Heart left ventricle (tissue), 16 donors: Measurements from ENCODE around the gene ZFPM1. TPM values are rescaled to one million over a fixed set of nuclear protein-coding genes. Genes with fewer than 3 reads are reported as not detected.
A peak's percentile ranks its signal among the peaks of the same experiment; 100 is the strongest.

Experiments
- ATAC-seq, 4 donors: fragments of 200-7000 bp; cut with Tn5 transposase; one replicate each; pipeline ENCODE4 v1.9.1; 2020 to 2022; ENCODE audit warnings: moderate library complexity in 4 of 4, mild to moderate bottlenecking in 3 of 4, moderate number of reproducible peaks in 1 of 4
- DNase-seq, 5 donors: peaks; one replicate each; pipeline ENCODE4 v3.0.0-alpha.2; 2020
- H3K27ac ChIP-seq, 12 donors: fragments of 200-600 bp; sonication (generic) in 4 of 12; one replicate each; pipeline versions ENCODE4 v1.5.0 to v1.8.0; 2016 to 2022; ENCODE audit warnings: mild to moderate bottlenecking in 2 of 12
- H3K27me3 ChIP-seq, 9 donors: fragments of 200-600 bp; sonication (generic) in 2 of 9; one replicate each; pipeline versions ENCODE4 v1.5.1 to v1.8.0; 2016 to 2022; ENCODE audit warnings: mild to moderate bottlenecking in 3 of 9
- H3K36me3 ChIP-seq, 9 donors: fragments of 200-600 bp; sonication (generic) in 2 of 9; one replicate each; pipeline versions ENCODE4 v1.5.0 to v1.8.0; 2018 to 2022; ENCODE audit warnings: mild to moderate bottlenecking in 2 of 9
- H3K4me1 ChIP-seq, 12 donors: fragments of 200-600 bp; sonication (generic) in 4 of 12; one replicate each; pipeline versions ENCODE4 v1.5.0 to v1.8.0; 2016 to 2022; ENCODE audit warnings: mild to moderate bottlenecking in 3 of 12
- H3K4me3 ChIP-seq, 12 donors: fragments of 200-600 bp; sonication (generic) in 4 of 12; one replicate each; pipeline versions ENCODE4 v1.5.0 to v1.8.0; 2017 to 2022; ENCODE audit warnings: mild to moderate bottlenecking in 9 of 12, moderate library complexity in 4 of 12
- H3K9me3 ChIP-seq, 12 donors: fragments of 200-600 bp; sonication (generic) in 4 of 12; one replicate each; pipeline versions ENCODE4 v1.5.0 to v1.8.0; 2016 to 2022; ENCODE audit warnings: mild to moderate bottlenecking in 1 of 12
- CTCF ChIP-seq, 12 donors: fragments of 200-600 bp; sonication (generic) in 4 of 12; IDR thresholded peaks; one replicate each; pipeline versions ENCODE4 v1.5.0 to v1.8.0; 2018 to 2022; ENCODE audit warnings: antibody characterized with exemption in 12 of 12, mild to moderate bottlenecking in 5 of 12
- POLR2A ChIP-seq, 2 donors: fragments of 450-650 bp; IDR thresholded peaks; one replicate each; pipeline ENCODE4 v1.6.1; 2017; ENCODE audit warnings: antibody characterized with exemption in 2 of 2, mild to moderate bottlenecking in 2 of 2, moderate library complexity in 2 of 2
- WGBS, 4 donors: extraction: QIAGEN DNeasy Blood & Tissue Kit in 2 of 4; methylation state at CpG; one replicate each; pipeline versions ENCODE4 v1.1.5 to v1.1.7; 2013 to 2018; 5-methylcytosine and 5-hydroxymethylcytosine counted together
- intact Hi-C, 10 donors: fragments of 100-400 bp; cut with DNase I; formaldehyde crosslinking; loops; one replicate each; pipeline versions ENCODE4 v1.11.1 to v1.14.2; 2022
- polyA plus RNA-seq, 2 donors: library from polyadenylated mRNA; stranded (reverse); fragments of 200-250 nt; gene quantifications; one replicate each; pipeline ENCODE4 v1.2.3, GENCODE V29; 2013
- total RNA-seq, 9 donors: library from RNA; depleted of rRNA in 2 of 9; stranded (reverse); fragments of >200 nt in 2 of 9; fragmentation: NEBNext Ultra II Directional in 3 of 9; extraction: Animal tissue kit (Norgen Biotek cat#: 25700) in 3 of 9; gene quantifications; one replicate each; pipeline versions ENCODE4 v1.1.0 to v1.2.4, GENCODE V29; 2016 to 2023
- donor health status: ischemic (EF 13 %, LVEDD 7.1; RV severe dilation, severe dysfunction).
- donor health status: healthy with polysubstance abuse.
- donor health status: DM: no; HTN: yes; CAD: no.
- donor health status: DM: no; HTN: no; CAD: no.
- donor health status: ischemic (EF 25% LVEDD 6.9; RV normal size, moderate dysfunction).
- donor health status: ischemic (EF 25% LVEDD 5.7; RV mildly dilated, moderate dysfunction).
- donor health status: healthy.
- donor health status: DM: yes; HTN: yes; CAD: no.
- donor health status: ischemic (EF 35%, LVEDD 5.7; RV mildly dilated, moderate dysfunction).
- donor health status: nonischemic (EF 11% LVEDD 7.7; RV severe dilation, severe dysfunction).
- donor health status: DM: yes; HTN: yes; CAD: no.
- donor health status: PGD.
- donor health status: ischemic (EF 29% LVEDD 5.4; RV normal size, mild dysfunction).
- donor health status: nonischemic (EF 23%, LVEDD 6.1; RV moderate dilation, normal function).

Gene ZFPM1
- total and polyA plus RNA-seq, 11 donors: 1.3 to 6.3 (median 4.1) TPM

GRCh38 chr16:88471575-88471974 lies 18.5 kb downstream of the ZFPM1 start:
- WGBS, 4 donors: 93 to 95% (median 93%) methylated on average over 10 to 16 of the region's 16 CpGs
- no peak for TF ChIP-seq POLR2A (IDR thresholded peaks at IDR 0.05)
- TF ChIP-seq CTCF (IDR thresholded peaks at IDR 0.05): no peak
- intact Hi-C loops: no loop called here
- no peaks in the 10 kb centered on the region for H3K36me3 ChIP-seq
- no peaks in the 10 kb centered on the region for H3K9me3 ChIP-seq
- DNase-seq (no peak), ATAC-seq (no peak)
- no peak overlapping the region for H3K27ac ChIP-seq
- H3K27me3 ChIP-seq: no peaks in the 10 kb centered on the region
- H3K4me3 ChIP-seq: no peak overlapping the region
- peaks cover 0 to 40% (median 2%) of the 10 kb centered on the region in 12 donors for H3K4me1 ChIP-seq

- ATAC-seq (no peak), DNase-seq (no peak)
- H3K9me3 ChIP-seq: no peaks in the 10 kb centered on the region
- peak overlapping the region in 2 of 12 donors; percentile 55 to 74 for H3K27ac ChIP-seq
- H3K4me3 ChIP-seq: no peak overlapping the region
- H3K27me3 ChIP-seq: no peaks in the 10 kb centered on the region
- 78 to 86% (median 82%) methylated on average over 7 to 12 of the region's 12 CpGs for WGBS, 4 donors
- no peak for TF ChIP-seq POLR2A (IDR thresholded peaks at IDR 0.05)
- TF ChIP-seq CTCF (IDR thresholded peaks at IDR 0.05): no peak
- peaks cover 0 to 37% (median 2%) of the 10 kb centered on the region in 12 donors for H3K4me1 ChIP-seq
- no peaks in the 10 kb centered on the region for H3K36me3 ChIP-seq
- intact Hi-C loops: no loop called here
Observed at GRCh38 chr16:88472069-88472468, 19.0 kb downstream of the ZFPM1 start.

GRCh38 chr16:88472637-88473205 lies 19.6 kb downstream of the ZFPM1 start:
- DNase-seq: peak in 2 of 5 donors; percentile 45 to 63
- intact Hi-C loops: no loop called here
- 66 to 82% (median 76%) methylated on average over 22 of the region's 22 CpGs for WGBS, 4 donors
- H3K27ac ChIP-seq: peak overlapping the region in 7 of 12 donors; percentile 15 to 77 (median 69)
- H3K4me1 ChIP-seq: peaks cover 0 to 37% (median 2%) of the 10 kb centered on the region in 12 donors
- no peaks in the 10 kb centered on the region for H3K36me3 ChIP-seq
- peak in 3 of 4 donors; percentile 9 to 60 (median 37) for ATAC-seq
- H3K9me3 ChIP-seq: no peaks in the 10 kb centered on the region
- H3K4me3 ChIP-seq: peak overlapping the region in 9 of 12 donors; percentile 7 to 61 (median 51)
- peak in 1 of 12 donors; percentile 4 for TF ChIP-seq CTCF (IDR thresholded peaks at IDR 0.05)
- TF ChIP-seq POLR2A (IDR thresholded peaks at IDR 0.05): peak in 1 of 2 donors; percentile 19
- no peaks in the 10 kb centered on the region for H3K27me3 ChIP-seq

- TF ChIP-seq POLR2A (IDR thresholded peaks at IDR 0.05): no peak
- TF ChIP-seq CTCF (IDR thresholded peaks at IDR 0.05): no peak
- intact Hi-C loops: no loop called here
- peak; percentile 63 to 83 (median 71) for DNase-seq
- Histone ChIP-seq H3K4me3 (peak overlapping the region in 10 of 12 donors; percentile 7 to 61 (median 48)), H3K4me1 (peaks cover 0 to 38% (median 1%) of the 10 kb centered on the region in 12 donors), H3K36me3 (no peaks in the 10 kb centered on the region), H3K9me3 (no peaks in the 10 kb centered on the region), H3K27ac (peak overlapping the region in 9 of 12 donors; percentile 15 to 77 (median 68)), H3K27me3 (no peaks in the 10 kb centered on the region)
- WGBS, 4 donors: 58 to 77% (median 65%) methylated on average over 39 to 43 of the region's 43 CpGs
- peak in 3 of 4 donors; percentile 72 to 75 (median 72) for ATAC-seq
Observed at GRCh38 chr16:88473666-88474534, 20.8 kb downstream of the ZFPM1 start.
